H7 (cell line): ENCODE measurements around the gene STX8. TPM values are rescaled to one million over a fixed set of nuclear protein-coding genes. Genes with fewer than 3 reads are reported as not detected.
"Not testable (repeated sequence)": the region's sequence is repeated elsewhere in the genome, so short reads cannot be mapped to it uniquely, and the experiment has no call there.

Experiments
- DNase-seq: peaks from one replicate; pipeline ENCODE4 v3.0.0; 2012
- H3K27me3 ChIP-seq: 2 replicates; pipeline ENCODE4 v1.6.0; 2011; ENCODE audit warnings: mild to moderate bottlenecking, low read length; ENCODE audit not compliant: control insufficient read depth, insufficient read depth
- H3K36me3 ChIP-seq: replicated peaks from 2 replicates; pipeline ENCODE4 v1.5.1; 2011; ENCODE audit warnings: low read length; ENCODE audit not compliant: control insufficient read depth, insufficient read depth
- H3K4me3 ChIP-seq: 2 replicates; pipeline ENCODE4 v1.5.1; 2011; ENCODE audit warnings: low read depth, mild to moderate bottlenecking, control low read depth, low read length, moderate library complexity; ENCODE audit not compliant: insufficient read depth
- total RNA-seq: library from RNA; depleted of rRNA; stranded (reverse); fragments of >200 nt; shearing (Covaris generic); gene quantifications from 2 replicates; pipeline ENCODE4 v1.2.3, GENCODE V29; 2014; rRNA removed

STX8 gene
- total RNA-seq = 51.8 and 63.1 TPM in 2 replicates

- DNase-seq = peak; percentile 85
- Histone ChIP-seq H3K36me3 (no peaks in the 10 kb centered on the region), H3K27me3 (no peaks in the 10 kb centered on the region), H3K4me3 (peak within 1 kb of the TSS; percentile 86)
These were observed at the start of gene STX8 for GRCh38 chr17:9575381-9576101. TSS of gene STX8 (minus strand) at chr17:9575820. CDS start at chr17:9575808, 12 bp downstream.

GRCh38 chr17:9622961-9623360, 47.3 kb upstream of the STX8 start:
- Histone ChIP-seq H3K27me3 (no peaks in the 10 kb centered on the region), H3K4me3 (no peak overlapping the region), H3K36me3 (no peaks in the 10 kb centered on the region)
- no peak for DNase-seq

- DNase-seq = no peak
- Histone ChIP-seq H3K4me3 (no peak overlapping the region), H3K27me3 (no peaks in the 10 kb centered on the region), H3K36me3 (no peaks in the 10 kb centered on the region)
These were observed 39.9 kb upstream of the STX8 start for GRCh38 chr17:9615486-9615885.

- DNase-seq = no peak
- Histone ChIP-seq H3K4me3 (no peak overlapping the region), H3K36me3 (no peaks in the 10 kb centered on the region), H3K27me3 (no peaks in the 10 kb centered on the region)
These were observed 36.4 kb upstream of the STX8 start for GRCh38 chr17:9612006-9612405.

- no peak overlapping the region for H3K4me3 ChIP-seq
- H3K36me3 ChIP-seq = no peaks in the 10 kb centered on the region
- DNase-seq = no peak
These were observed 35.9 kb upstream of the STX8 start for GRCh38 chr17:9611557-9611956.

GRCh38 chr17:9607058-9607457, 31.4 kb upstream of the STX8 start:
- H3K27me3 ChIP-seq, H3K36me3 ChIP-seq, H3K4me3 ChIP-seq, DNase-seq: not testable (repeated sequence)

More at GRCh38 chr17:9611557-9611956, 35.9 kb upstream of the STX8 start:
- H3K27me3 ChIP-seq = no peaks in the 10 kb centered on the region

GRCh38 chr17:9606453-9606852, 30.8 kb upstream of the STX8 start:
- Histone ChIP-seq H3K36me3 (no peaks in the 10 kb centered on the region), H3K4me3 (no peak overlapping the region), H3K27me3 (no peaks in the 10 kb centered on the region)
- DNase-seq = no peak

- not testable (repeated sequence) for H3K4me3 ChIP-seq
These were observed 29.0 kb upstream of the STX8 start for GRCh38 chr17:9604583-9604982.

GRCh38 chr17:9598661-9599060, 23.0 kb upstream of the STX8 start:
- Histone ChIP-seq H3K4me3 (no peak overlapping the region), H3K27me3 (no peaks in the 10 kb centered on the region), H3K36me3 (no peaks in the 10 kb centered on the region)
- no peak for DNase-seq

More at GRCh38 chr17:9604583-9604982, 29.0 kb upstream of the STX8 start:
- H3K36me3 ChIP-seq, H3K27me3 ChIP-seq, DNase-seq: not testable (repeated sequence)

- H3K36me3 ChIP-seq, H3K4me3 ChIP-seq, DNase-seq, H3K27me3 ChIP-seq: not testable (repeated sequence)
These were observed 22.0 kb upstream of the STX8 start for GRCh38 chr17:9597638-9598037.

- Histone ChIP-seq H3K4me3 (no peak overlapping the region), H3K36me3 (no peaks in the 10 kb centered on the region), H3K27me3 (no peaks in the 10 kb centered on the region)
- no peak for DNase-seq
These were observed 18.4 kb upstream of the STX8 start for GRCh38 chr17:9594065-9594464.

- Histone ChIP-seq H3K4me3 (no peak overlapping the region), H3K36me3 (no peaks in the 10 kb centered on the region), H3K27me3 (no peaks in the 10 kb centered on the region)
- no peak for DNase-seq
These were observed 12.5 kb upstream of the STX8 start for GRCh38 chr17:9587969-9588656.

- Histone ChIP-seq H3K4me3 (no peak overlapping the region), H3K27me3 (no peaks in the 10 kb centered on the region), H3K36me3 (no peaks in the 10 kb centered on the region)
- DNase-seq = no peak
These were observed 1.7 kb upstream of the STX8 start for GRCh38 chr17:9577373-9577709.

- H3K27me3 ChIP-seq = no peaks in the 10 kb centered on the region
- H3K36me3 ChIP-seq = no peaks in the 10 kb centered on the region
- peak; percentile 88 for DNase-seq
- peak within 1 kb of the TSS; percentile 86 for H3K4me3 ChIP-seq
These were observed 1.1 kb upstream of the STX8 start, which contains the start of gene CFAP52 for GRCh38 chr17:9576521-9577372. TSS of gene CFAP52 (plus strand) at chr17:9576642. CDS start at chr17:9576696, 54 bp downstream.
